IMR-90 (cell line): ENCODE data around the gene TMEM38B. TPM values are rescaled to one million over a fixed set of nuclear protein-coding genes. Genes with fewer than 3 reads are reported as not detected.

Experiments used
- ATAC-seq: fragments of 200-7000 bp; cut with Tn5 transposase; 2 replicates; pipeline ENCODE4 v1.9.1; 2020; ENCODE audit warnings: low read depth, mild to moderate bottlenecking, moderate library complexity
- BruUV-seq: library from RNA; stranded (reverse); fragments of 400-500 nt; replicated peaks from 2 replicates; lab custom pipeline; 2021; lab: Mats Ljungman, UMichigan
- CTCF ChIA-PET: fragments of 300-600 bp; formaldehyde crosslinking; extraction: SDS; loops from one replicate; lab custom pipeline; 2021; ENCODE audit warnings: antibody characterized with exemption; lab: Yijun Ruan, JAX
- POLR2A ChIA-PET: fragments of 300-600 bp; sonication (Branson Sonifier 250); formaldehyde crosslinking; loops from one replicate; lab custom pipeline; 2022; ENCODE audit warnings: antibody characterized with exemption; ENCODE audit not compliant: unreplicated experiment; lab: Charles Lee
- DNase-seq: peaks from one replicate; pipeline ENCODE4 v3.0.0; 2013
- H2AFZ ChIP-seq: replicated peaks from 2 replicates; pipeline ENCODE3; 2013; ENCODE audit warnings: low read length, mild to moderate bottlenecking; ENCODE audit not compliant: poor library complexity
- H2AK5ac ChIP-seq: 2 replicates; pipeline ENCODE4 v1.6.1; 2013; ENCODE audit warnings: low read depth, low read length, inconsistent platforms
- H2AK9ac ChIP-seq: replicated peaks from 2 replicates; pipeline ENCODE3; 2013; ENCODE audit warnings: mild to moderate bottlenecking, low read depth, low read length, moderate library complexity; ENCODE audit not compliant: poor library complexity
- H2BK120ac ChIP-seq: 2 replicates; pipeline ENCODE4 v1.6.1; 2013; ENCODE audit warnings: low read depth, low read length, inconsistent platforms
- H2BK15ac ChIP-seq: 3 replicates; pipeline ENCODE4 v1.6.1; 2013; ENCODE audit warnings: low read depth, low read length, inconsistent platforms
- H2BK20ac ChIP-seq: 2 replicates; pipeline ENCODE4 v1.6.1; 2013; ENCODE audit warnings: low read depth, mild to moderate bottlenecking, inconsistent platforms, low read length, moderate library complexity
- H2BK5ac ChIP-seq: 2 replicates; pipeline ENCODE4 v1.6.1; 2013; ENCODE audit warnings: mild to moderate bottlenecking, low read depth, low read length, inconsistent platforms; ENCODE audit not compliant: poor library complexity, severe bottlenecking
- H3K14ac ChIP-seq: replicated peaks from 2 replicates; pipeline ENCODE4 v1.6.1; 2013; ENCODE audit warnings: low read depth, low read length, inconsistent platforms
- H3K18ac ChIP-seq: 2 replicates; pipeline ENCODE4 v1.6.1; 2013; ENCODE audit warnings: low read depth, low read length, control low read depth
- H3K23ac ChIP-seq: 2 replicates; pipeline ENCODE4 v1.6.1; 2013; ENCODE audit warnings: low read depth, low read length, inconsistent platforms
- H3K27ac ChIP-seq: 2 replicates; pipeline ENCODE4 v1.5.1; 2013; ENCODE audit warnings: mild to moderate bottlenecking, control low read depth, low read length; ENCODE audit not compliant: insufficient read depth
- H3K27me3 ChIP-seq: 2 replicates; pipeline ENCODE4 v1.6.1; 2013; ENCODE audit warnings: low read length; ENCODE audit not compliant: control insufficient read depth, insufficient read depth
- H3K36me3 ChIP-seq: 2 replicates; pipeline ENCODE4 v1.6.1; 2013; ENCODE audit warnings: low read length, mixed read lengths; ENCODE audit not compliant: control insufficient read depth, insufficient read depth
- H3K4ac ChIP-seq: 2 replicates; pipeline ENCODE4 v1.6.1; 2013; ENCODE audit warnings: low read depth, low read length, inconsistent platforms
- H3K4me1 ChIP-seq: 2 replicates; pipeline ENCODE4 v1.6.1; 2013; ENCODE audit warnings: low read length, mixed read lengths; ENCODE audit not compliant: control insufficient read depth, insufficient read depth
- H3K4me2 ChIP-seq: 2 replicates; pipeline ENCODE4 v1.6.1; 2013; ENCODE audit warnings: low read depth, mild to moderate bottlenecking, control low read depth, low read length, moderate library complexity
- H3K4me3 ChIP-seq: 2 replicates; pipeline ENCODE4 v1.5.1; 2013; ENCODE audit warnings: low read depth, mild to moderate bottlenecking, control low read depth, low read length, moderate library complexity; ENCODE audit not compliant: insufficient read depth
- H3K56ac ChIP-seq: 2 replicates; pipeline ENCODE4 v1.6.1; 2013; ENCODE audit warnings: low read length, inconsistent platforms; ENCODE audit not compliant: insufficient read depth; ENCODE audit errors: extremely low read depth
- H3K79me1 ChIP-seq, 2 experiments: 2 replicates each; pipeline ENCODE4 v1.6.1; 2013; ENCODE audit warnings: low read length in 2 of 2, inconsistent platforms in 1 of 2, low read depth in 1 of 2
- H3K9ac ChIP-seq: 2 replicates; pipeline ENCODE4 v1.6.1; 2013; ENCODE audit warnings: low read depth, low read length, control low read depth
- H3K9me1 ChIP-seq: 2 replicates; pipeline ENCODE4 v1.6.1; 2013; ENCODE audit warnings: low read length, inconsistent platforms; ENCODE audit not compliant: insufficient read depth
- H3K9me3 ChIP-seq: 2 replicates; pipeline ENCODE4 v1.6.1; 2013; ENCODE audit warnings: low read length; ENCODE audit not compliant: control insufficient read depth, insufficient read depth
- H4K20me1 ChIP-seq: 2 replicates; pipeline ENCODE4 v1.6.1; 2013; ENCODE audit warnings: low read length, inconsistent platforms; ENCODE audit not compliant: insufficient read depth
- H4K5ac ChIP-seq: 2 replicates; pipeline ENCODE4 v1.6.1; 2013; ENCODE audit warnings: mild to moderate bottlenecking, low read depth, low read length, control low read depth
- H4K8ac ChIP-seq, 2 experiments: 2 replicates each; pipeline ENCODE4 v1.6.1; 2013; ENCODE audit warnings: low read depth in 2 of 2, low read length in 2 of 2, control low read depth in 1 of 2, inconsistent platforms in 1 of 2
- H4K91ac ChIP-seq: 2 replicates; pipeline ENCODE4 v1.6.1; 2013; ENCODE audit warnings: low read depth, low read length, inconsistent platforms; ENCODE audit not compliant: insufficient read depth
- BHLHE40 ChIP-seq: fragments of 150-350 bp; IDR thresholded peaks from 2 replicates; pipeline ENCODE4 v1.6.1; 2016; ENCODE audit warnings: mild to moderate bottlenecking, low read depth, low read length
- CEBPB ChIP-seq: IDR thresholded peaks from 2 replicates; pipeline ENCODE4 v1.6.1; 2012; ENCODE audit warnings: low read depth, low read length, improper control_type of control experiment
- CTCF ChIP-seq: conservative IDR thresholded peaks from 2 replicates; pipeline ENCODE4 v1.5.1; 2012; ENCODE audit warnings: mild to moderate bottlenecking, low read depth, low read length, improper control_type of control experiment
- FOS ChIP-seq: fragments of 150-350 bp; IDR thresholded peaks from 2 replicates; pipeline ENCODE4 v1.6.1; 2016; ENCODE audit warnings: low read depth, low read length
- MAFK ChIP-seq: IDR thresholded peaks from 2 replicates; pipeline ENCODE4 v1.6.1; 2012; ENCODE audit warnings: low read depth, low read length, improper control_type of control experiment
- MAZ ChIP-seq: IDR thresholded peaks from 2 replicates; pipeline ENCODE4 v1.6.1; 2012; ENCODE audit warnings: low read depth, mild to moderate bottlenecking, low read length, improper control_type of control experiment, moderate library complexity, borderline replicate concordance
- MXI1 ChIP-seq: IDR thresholded peaks from 2 replicates; pipeline ENCODE4 v1.6.1; 2012; ENCODE audit warnings: low read depth, mild to moderate bottlenecking, low read length, moderate library complexity, borderline replicate concordance
- NFE2L2 ChIP-seq: fragments of 150-350 bp; IDR thresholded peaks from 2 replicates; pipeline ENCODE4 v1.6.1; 2016; ENCODE audit warnings: low read depth, mild to moderate bottlenecking, low read length
- RAD21 ChIP-seq: IDR thresholded peaks from 2 replicates; pipeline ENCODE4 v1.6.1; 2012; ENCODE audit warnings: low read length, improper control_type of control experiment
- RCOR1 ChIP-seq: IDR thresholded peaks from 2 replicates; pipeline ENCODE4 v1.6.1; 2012; ENCODE audit warnings: mild to moderate bottlenecking, low read length, improper control_type of control experiment; ENCODE audit not compliant: insufficient replicate concordance
- RFX5 ChIP-seq: IDR thresholded peaks from 2 replicates; pipeline ENCODE4 v1.8.0; 2012; ENCODE audit warnings: low read depth, mild to moderate bottlenecking, low read length, moderate library complexity
- SMC3 ChIP-seq: fragments of 150-350 bp; IDR thresholded peaks from 2 replicates; pipeline ENCODE4 v1.6.1; 2016; ENCODE audit warnings: low read depth, mild to moderate bottlenecking, antibody characterized with exemption, low read length, moderate library complexity
- USF2 ChIP-seq: fragments of 150-350 bp; IDR thresholded peaks from 2 replicates; pipeline ENCODE4 v1.6.1; 2017; ENCODE audit warnings: mild to moderate bottlenecking, antibody characterized with exemption, low read length, low read depth
- WGBS, 2 experiments: methylation state at CpG; one replicate each; pipeline versions ENCODE4 v1.1.5 to v1.1.7; 2013; ENCODE audit warnings: missing lambda C conversion rate in 2 of 2; ENCODE audit not compliant: insufficient read length in 1 of 2; ENCODE audit errors: extremely low coverage in 2 of 2; 5-methylcytosine and 5-hydroxymethylcytosine counted together
- dilution Hi-C: fragments of 300-500 bp; cut with HindIII; formaldehyde crosslinking; loops from one replicate; pipeline ENCODE4 v1.14.3; 2018; ENCODE audit warnings: low sequenced_read_pairs; ENCODE audit not compliant: unreplicated experiment
- in situ Hi-C: fragments of 300-500 bp; cut with MboI; formaldehyde crosslinking; loops from 3 replicates; pipeline ENCODE4 v1.14.3; 2019; ENCODE audit warnings: low sequenced_read_pairs, inconsistent platforms, mixed read lengths
- intact Hi-C: fragments of 100-400 bp; cut with micrococcal nuclease; formaldehyde crosslinking; loops from 2 replicates; pipeline ENCODE4 v1.10.0; 2022
- polyA plus RNA-seq, 3 experiments: library from polyadenylated mRNA; depleted of rRNA; stranded (reverse); fragments of >200 nt; gene quantifications; 2 replicates each; pipeline ENCODE4 v1.2.3, GENCODE V29; 2012; ENCODE audit warnings: low replicate concordance in 1 of 3
- total RNA-seq: library from RNA; depleted of rRNA; stranded (reverse); fragments of >200 nt; gene quantifications from 2 replicates; pipeline ENCODE4 v1.2.3, GENCODE V29; 2012

TMEM38B gene
- total and polyA plus RNA-seq, 2 of the 4 experiments (the other 2 are of a cell fraction): 3.3 to 11.5 TPM

DNA sequence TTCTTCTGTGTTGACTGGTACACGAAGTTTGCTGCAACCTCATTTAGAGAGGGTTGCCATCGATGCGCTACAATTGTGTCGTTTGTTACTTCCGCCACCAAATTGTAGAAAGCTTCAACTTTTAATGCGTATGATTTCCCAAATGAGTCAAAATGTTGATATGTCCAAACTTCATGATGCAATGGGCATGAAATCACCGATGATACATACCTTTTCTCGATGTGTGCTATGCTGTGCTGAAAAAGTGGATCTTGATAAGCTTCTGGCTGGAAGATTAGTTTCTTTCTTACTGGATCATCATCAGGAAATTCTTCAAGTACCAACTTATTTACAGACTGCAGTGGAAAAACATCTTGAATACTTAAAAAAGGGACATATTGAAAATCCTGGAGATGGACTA, 65.7 kb downstream of the TMEM38B start:
- H3K4me2 ChIP-seq: no peak overlapping the region
- H2BK15ac ChIP-seq: no peak overlapping the region
- no peaks in the 10 kb centered on the region for H3K9me3 ChIP-seq
- H3K79me1 ChIP-seq: no peaks in the 10 kb centered on the region
- no peaks in the 10 kb centered on the region for H3K27me3 ChIP-seq
- H3K27ac ChIP-seq: no peak overlapping the region
- TF ChIP-seq USF2: no peak
- no peak for TF ChIP-seq FOS
- TF ChIP-seq BHLHE40: no peak
- TF ChIP-seq NFE2L2: no peak
- TF ChIP-seq MAFK: no peak
- TF ChIP-seq RAD21: no peak
- no peak for TF ChIP-seq SMC3
- TF ChIP-seq CEBPB: no peak
- no peak for TF ChIP-seq MXI1
- no peak for TF ChIP-seq RCOR1
- no peak for TF ChIP-seq RFX5
- no peak for TF ChIP-seq CTCF
- no peak for TF ChIP-seq MAZ
- ChIA-PET CTCF (no interaction called here), POLR2A (no interaction called here)
- no peak overlapping the region for H3K56ac ChIP-seq
- no peak overlapping the region for H2AK9ac ChIP-seq
- no peak overlapping the region for H3K23ac ChIP-seq
- H3K36me3 ChIP-seq: no peaks in the 10 kb centered on the region
- no peak overlapping the region for H4K91ac ChIP-seq
- DNase-seq (peak; percentile 13), ATAC-seq (no peak)
- no peak overlapping the region for H3K4ac ChIP-seq
- no peaks in the 10 kb centered on the region for H3K9me1 ChIP-seq
- no peak overlapping the region for H4K8ac ChIP-seq
- no peaks in the 10 kb centered on the region for H3K4me1 ChIP-seq
- H2BK20ac ChIP-seq: no peak overlapping the region
- H3K14ac ChIP-seq: no peak overlapping the region
- no peak overlapping the region for H3K9ac ChIP-seq
- WGBS, 2 experiments: 82% methylated on average over 5 of the region's 8 CpGs; no CpG with 5 or more reads in 1 of the 2 experiments
- in situ Hi-C loops (no loop called here), intact Hi-C loops (no loop called here), dilution Hi-C loops (no loop called here)
- H2AFZ ChIP-seq: no peak overlapping the region
- H3K18ac ChIP-seq: no peak overlapping the region
- BruUV-seq: no TSS peak
- no peaks in the 10 kb centered on the region for H4K20me1 ChIP-seq
- no peak overlapping the region for H3K4me3 ChIP-seq
- H2BK5ac ChIP-seq: no peak overlapping the region
- H4K5ac ChIP-seq: no peak overlapping the region
- H2BK120ac ChIP-seq: no peak overlapping the region
- no peak overlapping the region for H2AK5ac ChIP-seq
